ENCODE results near the gene NLGN3.

NLGN3 gene

DNA sequence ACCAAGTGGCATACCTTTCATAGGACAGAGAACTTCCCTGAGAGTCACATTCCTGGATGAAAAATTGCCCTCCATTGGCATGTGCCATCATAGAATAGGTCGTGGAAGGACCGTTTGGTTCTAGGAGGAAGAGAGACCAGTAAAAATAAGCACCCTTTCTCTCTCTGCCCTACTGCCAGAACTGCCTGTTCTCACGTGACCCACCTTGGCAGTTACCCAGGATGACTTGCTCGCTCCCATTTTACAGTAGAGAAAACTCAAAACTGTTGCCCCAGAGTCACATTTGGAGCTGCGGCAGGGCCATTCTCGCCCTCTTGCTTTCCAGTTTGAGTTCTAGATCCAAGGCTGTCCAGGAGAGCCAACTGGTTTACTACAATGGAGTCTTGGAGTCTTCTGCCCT, 1.1 kb upstream of the NLGN3 start:
- TF ChIP-seq CTCF (IDR thresholded peaks at IDR 0.05) = no peak
- no peaks in the 10 kb centered on the region for H3K9me3 ChIP-seq (ENCODE audit: control insufficient read depth, low read length)
- no peaks in the 10 kb centered on the region for H3K79me2 ChIP-seq
- peaks cover 12% of the 10 kb centered on the region for H3K4me1 ChIP-seq
- H3K4me2 ChIP-seq (ENCODE audit: low read length) = no peak overlapping the region
- no peaks in the 10 kb centered on the region for H3K36me3 ChIP-seq (ENCODE audit: control insufficient read depth, insufficient read depth, low read length)
- H3K4me3 ChIP-seq (ENCODE audit: low read depth, low read length) = no peak overlapping the region
- H2AFZ ChIP-seq = no peak overlapping the region
- H3K27ac ChIP-seq = no peak overlapping the region
- no peak overlapping the region for H3K9ac ChIP-seq
- H3K27me3 ChIP-seq (ENCODE audit: control insufficient read depth, insufficient read depth, low read length) = no peaks in the 10 kb centered on the region

- Histone ChIP-seq H3K4me3 (ENCODE audit: low read depth, low read length) (no peak overlapping the region), H3K27me3 (ENCODE audit: control insufficient read depth, insufficient read depth, low read length) (no peaks in the 10 kb centered on the region), H3K79me2 (no peaks in the 10 kb centered on the region), H3K4me2 (ENCODE audit: low read length) (no peak overlapping the region), H3K4me1 (peaks cover 12% of the 10 kb centered on the region), H3K9me3 (ENCODE audit: control insufficient read depth, low read length) (no peaks in the 10 kb centered on the region), H3K36me3 (ENCODE audit: control insufficient read depth, insufficient read depth, low read length) (no peaks in the 10 kb centered on the region), H3K9ac (no peak overlapping the region), H3K27ac (no peak overlapping the region), H2AFZ (no peak overlapping the region)
- no peak for TF ChIP-seq CTCF (IDR thresholded peaks at IDR 0.05)
Observed at GRCh38 chrX:71147496-71148277, 3.0 kb downstream of the NLGN3 start.

- Histone ChIP-seq H3K4me1 (peaks cover 12% of the 10 kb centered on the region), H3K4me3 (ENCODE audit: low read depth, low read length) (no peak overlapping the region), H2AFZ (no peak overlapping the region), H3K9me3 (ENCODE audit: control insufficient read depth, low read length) (no peaks in the 10 kb centered on the region), H3K36me3 (ENCODE audit: control insufficient read depth, insufficient read depth, low read length) (no peaks in the 10 kb centered on the region), H3K4me2 (ENCODE audit: low read length) (no peak overlapping the region), H3K27me3 (ENCODE audit: control insufficient read depth, insufficient read depth, low read length) (no peaks in the 10 kb centered on the region), H3K79me2 (no peaks in the 10 kb centered on the region), H3K27ac (no peak overlapping the region), H3K9ac (no peak overlapping the region)
- TF ChIP-seq CTCF (IDR thresholded peaks at IDR 0.05) = no peak
Observed at GRCh38 chrX:71148278-71148663, 3.6 kb downstream of the NLGN3 start.

DNA sequence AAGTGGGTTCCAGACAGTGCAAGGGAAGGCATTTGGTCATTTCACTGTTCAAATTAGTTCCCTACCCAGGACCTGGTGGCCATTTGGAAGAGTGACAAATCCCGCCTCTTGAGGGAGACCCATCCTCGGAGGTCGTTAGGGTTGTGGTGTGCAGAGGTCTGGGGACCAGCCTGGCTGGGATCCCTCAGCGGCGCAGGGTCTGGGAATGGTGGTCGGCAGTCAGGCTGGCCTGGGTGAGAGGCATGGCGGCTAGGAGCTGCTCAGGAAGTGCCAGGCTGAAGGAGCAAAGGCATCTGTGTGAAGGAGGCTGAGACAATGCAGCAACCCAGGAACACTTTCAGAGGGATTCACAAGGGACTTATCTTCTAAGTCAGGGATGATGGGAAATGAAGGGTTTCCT, 6.7 kb downstream of the NLGN3 start:
- Histone ChIP-seq H3K36me3 (ENCODE audit: control insufficient read depth, insufficient read depth, low read length) (no peaks in the 10 kb centered on the region), H3K27ac (no peak overlapping the region), H3K9me3 (ENCODE audit: control insufficient read depth, low read length) (no peaks in the 10 kb centered on the region), H3K4me2 (ENCODE audit: low read length) (no peak overlapping the region), H3K27me3 (ENCODE audit: control insufficient read depth, insufficient read depth, low read length) (no peaks in the 10 kb centered on the region), H3K79me2 (no peaks in the 10 kb centered on the region), H3K4me1 (peaks cover 3% of the 10 kb centered on the region), H2AFZ (no peak overlapping the region), H3K4me3 (ENCODE audit: low read depth, low read length) (no peak overlapping the region), H3K9ac (no peak overlapping the region)
- TF ChIP-seq CTCF (IDR thresholded peaks at IDR 0.05) = no peak

DNA sequence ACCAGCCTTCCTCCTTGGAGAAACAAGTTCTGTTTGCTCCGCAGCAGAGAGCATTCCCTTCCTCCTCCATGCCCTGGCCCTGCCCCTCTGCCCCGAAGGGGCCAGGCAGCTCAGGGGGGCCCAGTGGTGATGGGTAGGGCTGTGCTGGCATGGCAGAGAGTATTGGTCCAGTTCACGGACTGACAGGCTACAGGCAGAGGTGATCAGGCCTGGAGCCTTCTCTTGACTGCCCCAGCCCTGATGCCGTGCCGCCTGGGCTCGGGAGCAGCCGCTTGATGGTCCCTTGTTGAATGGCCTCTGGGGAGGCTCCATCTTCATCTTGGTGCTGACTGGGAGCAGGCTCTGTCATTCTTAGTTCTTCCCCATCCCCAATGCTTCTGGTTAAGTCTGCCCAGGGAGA, 9.6 kb downstream of the NLGN3 start:
- no peak for TF ChIP-seq CTCF (IDR thresholded peaks at IDR 0.05)
- Histone ChIP-seq H3K9ac (no peak overlapping the region), H3K9me3 (ENCODE audit: control insufficient read depth, low read length) (no peaks in the 10 kb centered on the region), H3K27me3 (ENCODE audit: control insufficient read depth, insufficient read depth, low read length) (no peaks in the 10 kb centered on the region), H3K4me1 (no peaks in the 10 kb centered on the region), H3K79me2 (no peaks in the 10 kb centered on the region), H2AFZ (no peak overlapping the region), H3K36me3 (ENCODE audit: control insufficient read depth, insufficient read depth, low read length) (no peaks in the 10 kb centered on the region), H3K4me2 (ENCODE audit: low read length) (no peak overlapping the region), H3K27ac (no peak overlapping the region), H3K4me3 (ENCODE audit: low read depth, low read length) (no peak overlapping the region)

Data from parathyroid adenoma (tissue), 2 donors.